Measurements from ENCODE around the gene GRM7.

DNA sequence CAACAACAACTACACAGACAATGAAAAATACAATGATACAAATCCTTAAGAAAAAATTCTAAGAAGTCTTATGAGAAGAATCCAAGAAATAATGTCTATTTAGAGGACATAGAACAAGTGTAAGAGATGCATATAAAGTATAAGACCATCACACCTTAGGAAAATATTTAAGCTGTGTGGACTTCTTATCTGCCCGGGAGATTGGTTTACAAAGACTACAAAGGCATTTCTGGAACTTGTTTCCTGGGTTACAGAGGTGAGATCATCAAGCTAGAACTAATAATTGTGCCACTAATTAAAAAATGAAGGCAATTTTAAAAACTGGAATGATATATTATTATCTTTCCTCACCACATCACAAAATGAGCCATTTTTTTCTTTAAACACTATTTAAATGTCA lies 507.1 kb downstream of the GRM7 start:
- TF ChIP-seq POLR2A (IDR thresholded peaks at IDR 0.05), result no peak
- TF ChIP-seq, protein P1, sequence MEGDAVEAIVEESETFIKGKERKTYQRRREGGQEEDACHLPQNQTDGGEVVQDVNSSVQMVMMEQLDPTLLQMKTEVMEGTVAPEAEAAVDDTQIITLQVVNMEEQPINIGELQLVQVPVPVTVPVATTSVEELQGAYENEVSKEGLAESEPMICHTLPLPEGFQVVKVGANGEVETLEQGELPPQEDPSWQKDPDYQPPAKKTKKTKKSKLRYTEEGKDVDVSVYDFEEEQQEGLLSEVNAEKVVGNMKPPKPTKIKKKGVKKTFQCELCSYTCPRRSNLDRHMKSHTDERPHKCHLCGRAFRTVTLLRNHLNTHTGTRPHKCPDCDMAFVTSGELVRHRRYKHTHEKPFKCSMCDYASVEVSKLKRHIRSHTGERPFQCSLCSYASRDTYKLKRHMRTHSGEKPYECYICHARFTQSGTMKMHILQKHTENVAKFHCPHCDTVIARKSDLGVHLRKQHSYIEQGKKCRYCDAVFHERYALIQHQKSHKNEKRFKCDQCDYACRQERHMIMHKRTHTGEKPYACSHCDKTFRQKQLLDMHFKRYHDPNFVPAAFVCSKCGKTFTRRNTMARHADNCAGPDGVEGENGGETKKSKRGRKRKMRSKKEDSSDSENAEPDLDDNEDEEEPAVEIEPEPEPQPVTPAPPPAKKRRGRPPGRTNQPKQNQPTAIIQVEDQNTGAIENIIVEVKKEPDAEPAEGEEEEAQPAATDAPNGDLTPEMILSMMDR (IDR thresholded peaks at IDR 0.05), result no peak
